Spleen (tissue), 7 donors: ENCODE measurements around the gene DNAJB7.

Source experiments
- POLR2AphosphoS5 ChIP-seq, 3 donors: sonication (generic); formaldehyde crosslinking; IDR thresholded peaks; one replicate each; pipeline ENCODE4 v1.5.1; 2017; ENCODE audit warnings: antibody characterized with exemption in 3 of 3
- TF ChIP-seq, protein P1 (sequence below), 11 experiments: fragments of 200-600 bp in 7 of 11; fragments of 450-650 bp in 4 of 11; sonication (generic) in 4 of 11; IDR thresholded peaks in 8 of 11; conservative IDR thresholded peaks in 3 of 11; 1 replicate in 7 of 11; 2 replicates in 4 of 11; pipeline versions ENCODE4 v1.4.0 to v1.8.0; 2016 to 2021; ENCODE audit warnings: antibody characterized with exemption in 11 of 11, inconsistent platforms in 4 of 11, mild to moderate bottlenecking in 1 of 11
- donor health status: DM: no; HTN: no; CAD: no; lungs with moderate emphysema.
- donor health status: DM: no; HTN: no; CAD: no.
- donor health status: DM: no; HTN: no; CAD: no.

- TF ChIP-seq, protein P1, sequence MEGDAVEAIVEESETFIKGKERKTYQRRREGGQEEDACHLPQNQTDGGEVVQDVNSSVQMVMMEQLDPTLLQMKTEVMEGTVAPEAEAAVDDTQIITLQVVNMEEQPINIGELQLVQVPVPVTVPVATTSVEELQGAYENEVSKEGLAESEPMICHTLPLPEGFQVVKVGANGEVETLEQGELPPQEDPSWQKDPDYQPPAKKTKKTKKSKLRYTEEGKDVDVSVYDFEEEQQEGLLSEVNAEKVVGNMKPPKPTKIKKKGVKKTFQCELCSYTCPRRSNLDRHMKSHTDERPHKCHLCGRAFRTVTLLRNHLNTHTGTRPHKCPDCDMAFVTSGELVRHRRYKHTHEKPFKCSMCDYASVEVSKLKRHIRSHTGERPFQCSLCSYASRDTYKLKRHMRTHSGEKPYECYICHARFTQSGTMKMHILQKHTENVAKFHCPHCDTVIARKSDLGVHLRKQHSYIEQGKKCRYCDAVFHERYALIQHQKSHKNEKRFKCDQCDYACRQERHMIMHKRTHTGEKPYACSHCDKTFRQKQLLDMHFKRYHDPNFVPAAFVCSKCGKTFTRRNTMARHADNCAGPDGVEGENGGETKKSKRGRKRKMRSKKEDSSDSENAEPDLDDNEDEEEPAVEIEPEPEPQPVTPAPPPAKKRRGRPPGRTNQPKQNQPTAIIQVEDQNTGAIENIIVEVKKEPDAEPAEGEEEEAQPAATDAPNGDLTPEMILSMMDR (IDR thresholded peaks at IDR 0.05 in 8 of 11, conservative IDR thresholded peaks at IDR 0.05 in 3 of 11): no peak
- no peak for TF ChIP-seq POLR2AphosphoS5 (IDR thresholded peaks at IDR 0.05)
Observed at GRCh38 chr22:40818192-40818746, 43.6 kb downstream of the DNAJB7 start.
